K562 (cell line): ENCODE results near the gene HCN3.

ENCODE experiments used
- FOXA1 ChIP-seq: fragments of 450-650 bp; IDR thresholded peaks from 2 replicates; pipeline ENCODE4 v1.6.1; 2016; ENCODE audit warnings: mild to moderate bottlenecking, borderline replicate concordance
- FOXM1 ChIP-seq, 2 experiments: fragments of 450-650 bp in 1 of 2; sonication (generic) in 1 of 2; formaldehyde crosslinking in 1 of 2; IDR thresholded peaks; 2 replicates each; pipeline versions ENCODE4 v1.6.1 to v1.9.0; 2017 to 2022; ENCODE audit warnings: low read depth in 2 of 2, mild to moderate bottlenecking in 2 of 2, missing genetic modification reagents in 1 of 2, moderate library complexity in 1 of 2
- HSF4 ChIP-seq: fragments of 250-450 bp; sonication (Bioruptor Pico); IDR thresholded peaks from 2 replicates; pipeline ENCODE4 v2.1.2; 2022; ENCODE audit warnings: mild to moderate bottlenecking, moderate library complexity, borderline replicate concordance
- POLR2AphosphoS5 ChIP-seq: IDR thresholded peaks from 2 replicates; pipeline ENCODE4 v1.6.1; 2011; ENCODE audit warnings: mild to moderate bottlenecking, low read depth, low read length, moderate library complexity; ENCODE audit not compliant: control insufficient read depth, insufficient read depth
- SIN3B ChIP-seq: fragments of 450-650 bp; IDR thresholded peaks from 2 replicates; pipeline ENCODE4 v1.6.1; 2017; ENCODE audit warnings: low read depth, mild to moderate bottlenecking, moderate library complexity
- SRSF9 ChIP-seq: fragments of 200-400 bp; formaldehyde crosslinking; IDR thresholded peaks from 2 replicates; pipeline ENCODE4 v1.6.1; 2017; ENCODE audit warnings: low read depth, low read length, borderline replicate concordance
- TCF7 ChIP-seq: sonication (generic); IDR thresholded peaks from 2 replicates; pipeline ENCODE4 v1.6.1; 2016; ENCODE audit warnings: antibody characterized with exemption, borderline replicate concordance
- ZKSCAN8 ChIP-seq: fragments of 200-800 bp; sonication (Bioruptor generic); IDR thresholded peaks from 2 replicates; pipeline ENCODE4 v1.6.1; 2016; ENCODE audit warnings: missing genetic modification characterization, missing compliant biosample characterization
- ZNF140 ChIP-seq: fragments of 250-450 bp; sonication (Bioruptor Pico); IDR thresholded peaks from 2 replicates; pipeline ENCODE4 v1.8.0; 2021; ENCODE audit warnings: moderate library complexity, mild to moderate bottlenecking, inconsistent platforms
- ZNF785 ChIP-seq: fragments of 250-450 bp; sonication (Bioruptor Pico); IDR thresholded peaks from 2 replicates; pipeline ENCODE4 v1.4.0; 2020; ENCODE audit warnings: mild to moderate bottlenecking
- TF ChIP-seq, protein P1 (sequence below), 3 experiments: IDR thresholded peaks in 2 of 3; conservative IDR thresholded peaks in 1 of 3; 2 replicates each; pipeline ENCODE4 v1.5.1; 2011 to 2012; ENCODE audit warnings: low read length in 3 of 3, mild to moderate bottlenecking in 3 of 3, control low read depth in 2 of 3, improper control_type of control experiment in 1 of 3, inconsistent platforms in 1 of 3, low read depth in 1 of 3, mixed read lengths in 1 of 3, moderate library complexity in 1 of 3; ENCODE audit not compliant: insufficient read depth in 2 of 3
- TF ChIP-seq, protein P2 (sequence below): fragments of 250-450 bp; sonication (Bioruptor Pico); IDR thresholded peaks from 2 replicates; pipeline ENCODE4 v1.8.0; 2021; ENCODE audit warnings: moderate library complexity, mild to moderate bottlenecking, inconsistent platforms
- TF ChIP-seq, protein P3 (sequence below): sonication (generic); formaldehyde crosslinking; IDR thresholded peaks from 2 replicates; pipeline ENCODE4 v1.8.1; 2022; ENCODE audit warnings: missing genetic modification reagents

GRCh38 chr1:155287987-155288543 lies 10.8 kb downstream of the HCN3 start:
- TF ChIP-seq SRSF9 (no peak), TCF7 (no peak), FOXA1 (no peak), FOXM1 (IDR thresholded peaks at IDR 0.05; ENCODE audit: low read depth) (no peak), FOXM1 (CRISPR knock-in tag; IDR thresholded peaks at IDR 0.05; ENCODE audit: low read depth) (no peak), POLR2AphosphoS5 (no peak), ZNF140 (CRISPR knock-in tag) (no peak), ZKSCAN8 (no peak), HSF4 (CRISPR knock-in tag) (no peak), ZNF785 (CRISPR knock-in tag) (no peak), SIN3B (no peak)
- TF ChIP-seq, protein P1, sequence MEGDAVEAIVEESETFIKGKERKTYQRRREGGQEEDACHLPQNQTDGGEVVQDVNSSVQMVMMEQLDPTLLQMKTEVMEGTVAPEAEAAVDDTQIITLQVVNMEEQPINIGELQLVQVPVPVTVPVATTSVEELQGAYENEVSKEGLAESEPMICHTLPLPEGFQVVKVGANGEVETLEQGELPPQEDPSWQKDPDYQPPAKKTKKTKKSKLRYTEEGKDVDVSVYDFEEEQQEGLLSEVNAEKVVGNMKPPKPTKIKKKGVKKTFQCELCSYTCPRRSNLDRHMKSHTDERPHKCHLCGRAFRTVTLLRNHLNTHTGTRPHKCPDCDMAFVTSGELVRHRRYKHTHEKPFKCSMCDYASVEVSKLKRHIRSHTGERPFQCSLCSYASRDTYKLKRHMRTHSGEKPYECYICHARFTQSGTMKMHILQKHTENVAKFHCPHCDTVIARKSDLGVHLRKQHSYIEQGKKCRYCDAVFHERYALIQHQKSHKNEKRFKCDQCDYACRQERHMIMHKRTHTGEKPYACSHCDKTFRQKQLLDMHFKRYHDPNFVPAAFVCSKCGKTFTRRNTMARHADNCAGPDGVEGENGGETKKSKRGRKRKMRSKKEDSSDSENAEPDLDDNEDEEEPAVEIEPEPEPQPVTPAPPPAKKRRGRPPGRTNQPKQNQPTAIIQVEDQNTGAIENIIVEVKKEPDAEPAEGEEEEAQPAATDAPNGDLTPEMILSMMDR (IDR thresholded peaks at IDR 0.05 in 2 of 3, conservative IDR thresholded peaks at IDR 0.05 in 1 of 3; ENCODE audit: insufficient read depth in 2 of 3, low read depth in 1 of 3, low read length in 3 of 3), result no peak
- TF ChIP-seq, protein P2, sequence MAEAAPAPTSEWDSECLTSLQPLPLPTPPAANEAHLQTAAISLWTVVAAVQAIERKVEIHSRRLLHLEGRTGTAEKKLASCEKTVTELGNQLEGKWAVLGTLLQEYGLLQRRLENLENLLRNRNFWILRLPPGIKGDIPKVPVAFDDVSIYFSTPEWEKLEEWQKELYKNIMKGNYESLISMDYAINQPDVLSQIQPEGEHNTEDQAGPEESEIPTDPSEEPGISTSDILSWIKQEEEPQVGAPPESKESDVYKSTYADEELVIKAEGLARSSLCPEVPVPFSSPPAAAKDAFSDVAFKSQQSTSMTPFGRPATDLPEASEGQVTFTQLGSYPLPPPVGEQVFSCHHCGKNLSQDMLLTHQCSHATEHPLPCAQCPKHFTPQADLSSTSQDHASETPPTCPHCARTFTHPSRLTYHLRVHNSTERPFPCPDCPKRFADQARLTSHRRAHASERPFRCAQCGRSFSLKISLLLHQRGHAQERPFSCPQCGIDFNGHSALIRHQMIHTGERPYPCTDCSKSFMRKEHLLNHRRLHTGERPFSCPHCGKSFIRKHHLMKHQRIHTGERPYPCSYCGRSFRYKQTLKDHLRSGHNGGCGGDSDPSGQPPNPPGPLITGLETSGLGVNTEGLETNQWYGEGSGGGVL (CRISPR knock-in tag), result no peak
- TF ChIP-seq, protein P3, sequence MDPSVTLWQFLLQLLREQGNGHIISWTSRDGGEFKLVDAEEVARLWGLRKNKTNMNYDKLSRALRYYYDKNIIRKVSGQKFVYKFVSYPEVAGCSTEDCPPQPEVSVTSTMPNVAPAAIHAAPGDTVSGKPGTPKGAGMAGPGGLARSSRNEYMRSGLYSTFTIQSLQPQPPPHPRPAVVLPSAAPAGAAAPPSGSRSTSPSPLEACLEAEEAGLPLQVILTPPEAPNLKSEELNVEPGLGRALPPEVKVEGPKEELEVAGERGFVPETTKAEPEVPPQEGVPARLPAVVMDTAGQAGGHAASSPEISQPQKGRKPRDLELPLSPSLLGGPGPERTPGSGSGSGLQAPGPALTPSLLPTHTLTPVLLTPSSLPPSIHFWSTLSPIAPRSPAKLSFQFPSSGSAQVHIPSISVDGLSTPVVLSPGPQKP, result no peak
